GM12878 (cell line): ENCODE measurements around the gene PKDREJ. TPM values are rescaled to one million over a fixed set of nuclear protein-coding genes. Genes with fewer than 3 reads are reported as not detected.

ENCODE experiments used
- ATAC-seq: fragments of 200-7000 bp; cut with Tn5 transposase; 3 replicates; pipeline ENCODE4 v1.9.1; 2020; ENCODE audit warnings: mild to moderate bottlenecking, moderate library complexity
- BruUV-seq: library from RNA; stranded (reverse); fragments of 400-500 nt; replicated peaks from 2 replicates; lab custom pipeline; 2021; lab: Mats Ljungman, UMichigan
- CTCF ChIA-PET: fragments of 300-600 bp; sonication (Branson Sonifier 250); formaldehyde crosslinking; extraction: SDS; loops from one replicate; lab custom pipeline; 2021; ENCODE audit warnings: inconsistent platforms; lab: Yijun Ruan, JAX
- POLR2A ChIA-PET: fragments of 350-600 bp; formaldehyde crosslinking; extraction: SDS; loops from one replicate; lab custom pipeline; 2021; ENCODE audit warnings: inconsistent platforms; lab: Charles Lee
- RAD21 ChIA-PET: fragments of 300-600 bp; sonication (Branson Sonifier 250); formaldehyde crosslinking; loops from one replicate; lab custom pipeline; 2023; ENCODE audit warnings: antibody characterized with exemption; ENCODE audit not compliant: unreplicated experiment; lab: Charles Lee
- SMC1A ChIA-PET: fragments of 300-600 bp; sonication (Branson Sonifier 250); formaldehyde crosslinking; loops from one replicate; lab custom pipeline; 2023; ENCODE audit not compliant: unreplicated experiment, uncharacterized antibody; lab: Charles Lee
- DNase-seq: peaks from one replicate; pipeline ENCODE4 v3.0.0-alpha.2; 2011; ENCODE audit warnings: low read depth, low spot score
- FAIRE-seq: peaks from 3 replicates; lab custom pipeline; 2011; peaks lifted over from hg19 to GRCh38; lab: Jason Lieb, UNC
- H2AFZ ChIP-seq: 2 replicates; pipeline ENCODE4 v1.6.0; 2011; ENCODE audit warnings: low read depth, low read length, control low read depth; ENCODE audit not compliant: control insufficient read depth
- H3K27ac ChIP-seq: 2 replicates; pipeline ENCODE4 v1.5.1; 2011; ENCODE audit warnings: control low read depth; ENCODE audit not compliant: control insufficient read depth, insufficient read depth
- H3K27me3 ChIP-seq, 2 experiments: replicated peaks in 1 of 2; 2 replicates each; pipeline versions ENCODE4 v1.6.0 to v1.6.1; 2011; ENCODE audit warnings: low read length in 1 of 2; ENCODE audit not compliant: control insufficient read depth in 2 of 2, insufficient read depth in 2 of 2
- H3K36me3 ChIP-seq, 2 experiments: 2 replicates each; pipeline ENCODE4 v1.5.1; 2011; ENCODE audit warnings: low read length in 1 of 2; ENCODE audit not compliant: control insufficient read depth in 2 of 2, insufficient read depth in 2 of 2
- H3K4me1 ChIP-seq: 2 replicates; pipeline ENCODE4 v1.6.1; 2011; ENCODE audit warnings: mild to moderate bottlenecking, low read length, moderate library complexity, mixed read lengths; ENCODE audit not compliant: control insufficient read depth, insufficient read depth
- H3K4me2 ChIP-seq: 2 replicates; pipeline ENCODE4 v1.6.0; 2011; ENCODE audit warnings: control low read depth; ENCODE audit not compliant: control insufficient read depth, insufficient read depth
- H3K4me3 ChIP-seq: fragments of 200-600 bp; sonication (generic); 2 replicates; pipeline ENCODE4 v1.5.1; 2016
- H3K79me2 ChIP-seq: 2 replicates; pipeline ENCODE4 v1.6.0; 2011; ENCODE audit warnings: low read length; ENCODE audit not compliant: control insufficient read depth, insufficient read depth
- H3K9ac ChIP-seq: 2 replicates; pipeline ENCODE4 v1.8.0; 2011; ENCODE audit warnings: low read length, control low read depth, mixed read lengths; ENCODE audit not compliant: control insufficient read depth, insufficient read depth
- H3K9me3 ChIP-seq: replicated peaks from 3 replicates; pipeline ENCODE4 v1.5.1; 2011; ENCODE audit warnings: mild to moderate bottlenecking, low read length; ENCODE audit not compliant: control insufficient read depth, insufficient read depth
- H4K20me1 ChIP-seq: 2 replicates; pipeline ENCODE4 v1.6.0; 2011; ENCODE audit not compliant: control insufficient read depth, insufficient read depth
- CBFB ChIP-seq: IDR thresholded peaks from 2 replicates; pipeline ENCODE4 v1.6.1; 2016; ENCODE audit warnings: antibody characterized with exemption, low read depth
- HDGF ChIP-seq: fragments of 450-650 bp; IDR thresholded peaks from 2 replicates; pipeline ENCODE4 v1.6.1; 2016; ENCODE audit warnings: antibody characterized with exemption
- IRF5 ChIP-seq: fragments of 450-650 bp; IDR thresholded peaks from 2 replicates; pipeline ENCODE4 v1.6.1; 2017; ENCODE audit warnings: borderline replicate concordance
- JUND ChIP-seq: IDR thresholded peaks from 2 replicates; pipeline ENCODE4 v1.6.1; 2012; ENCODE audit warnings: low read depth, mild to moderate bottlenecking, low read length, improper control_type of control experiment, moderate library complexity
- MYC ChIP-seq: IDR thresholded peaks from 2 replicates; pipeline ENCODE4 v1.6.1; 2011; ENCODE audit warnings: mild to moderate bottlenecking, low read length, moderate library complexity, inconsistent platforms; ENCODE audit not compliant: insufficient read depth, insufficient replicate concordance, insufficient read length, severe bottlenecking
- NFYB ChIP-seq: IDR thresholded peaks from 2 replicates; pipeline ENCODE4 v1.6.1; 2011; ENCODE audit warnings: low read depth, mild to moderate bottlenecking, low read length, improper control_type of control experiment, moderate library complexity; ENCODE audit not compliant: insufficient read depth
- PAX5 ChIP-seq: IDR thresholded peaks from 2 replicates; pipeline ENCODE4 v1.6.1; 2011; ENCODE audit warnings: low read depth, low read length, borderline replicate concordance
- PBX3 ChIP-seq: IDR thresholded peaks from 2 replicates; pipeline ENCODE4 v1.6.1; 2011; ENCODE audit warnings: mild to moderate bottlenecking, low read depth, low read length, moderate library complexity; ENCODE audit not compliant: insufficient replicate concordance
- POLR2AphosphoS2 ChIP-seq: IDR thresholded peaks from 2 replicates; pipeline ENCODE4 v1.6.1; 2011; ENCODE audit warnings: low read depth, mild to moderate bottlenecking, low read length, improper control_type of control experiment, moderate library complexity
- RBBP5 ChIP-seq: fragments of 200-600 bp; sonication (generic); conservative IDR thresholded peaks from 2 replicates; pipeline ENCODE4 v1.6.1; 2016
- SIX5 ChIP-seq: IDR thresholded peaks from 2 replicates; pipeline ENCODE4 v1.6.1; 2011; ENCODE audit warnings: mild to moderate bottlenecking, low read depth, low read length, moderate library complexity; ENCODE audit not compliant: severe bottlenecking
- SMAD5 ChIP-seq: IDR thresholded peaks from 2 replicates; pipeline ENCODE4 v1.6.1; 2016; ENCODE audit warnings: antibody characterized with exemption, low read depth
- SREBF1 ChIP-seq: IDR thresholded peaks from 2 replicates; pipeline ENCODE4 v1.6.1; 2012; ENCODE audit warnings: mild to moderate bottlenecking, low read length
- SUPT20H ChIP-seq: IDR thresholded peaks from 2 replicates; pipeline ENCODE4 v1.6.1; 2011; ENCODE audit warnings: low read depth, mild to moderate bottlenecking, low read length, moderate library complexity, borderline replicate concordance; ENCODE audit not compliant: control insufficient read depth
- TBL1XR1 ChIP-seq: IDR thresholded peaks from 2 replicates; pipeline ENCODE4 v1.6.1; 2012; ENCODE audit warnings: low read depth, low read length, improper control_type of control experiment
- YY1 ChIP-seq: IDR thresholded peaks from 2 replicates; pipeline ENCODE4 v1.6.1; 2011; ENCODE audit warnings: low read depth, mild to moderate bottlenecking, low read length
- ZBED1 ChIP-seq: IDR thresholded peaks from 2 replicates; pipeline ENCODE4 v1.6.1; 2016; ENCODE audit warnings: borderline replicate concordance
- ZNF274 ChIP-seq: IDR thresholded peaks from one replicate; pipeline ENCODE4 v1.8.0; 2011; ENCODE audit not compliant: insufficient read length, insufficient read depth
- WGBS: methylation state at CpG from one replicate; pipeline ENCODE4 v1.1.6; 2016; ENCODE audit warnings: low lambda C conversion rate; ENCODE audit not compliant: insufficient replicate concordance, insufficient coverage; ENCODE audit errors: missing lambda C conversion rate; 5-methylcytosine and 5-hydroxymethylcytosine counted together
- in situ Hi-C: fragments of 300-500 bp; cut with MboI; formaldehyde crosslinking; loops from 9 replicates; pipeline ENCODE4 v1.14.3; 2018; ENCODE audit warnings: mixed read lengths
- intact Hi-C: fragments of 100-400 bp; cut with micrococcal nuclease; formaldehyde crosslinking; loops from one replicate; pipeline ENCODE4 v1.14.2; 2022; ENCODE audit not compliant: unreplicated experiment
- polyA plus RNA-seq, 11 experiments: library from polyadenylated mRNA; depleted of rRNA in 4 of 11; unstranded in 6 of 11; stranded (reverse) in 5 of 11; fragments of >200 nt; fragmentation: Nextera tagmentation in 4 of 11; fragmentation: Illumina TruSeq in 1 of 11; extraction: Ambion mirVana in 4 of 11; extraction: Trizol in 1 of 11; gene quantifications; 1 replicate in 1 of 11; 2 replicates in 10 of 11; pipeline versions ENCODE4 v1.2.1 to v1.2.3, GENCODE V29; 2011 to 2016; ENCODE audit warnings: inconsistent platforms in 2 of 11, missing spikeins in 2 of 11, low read depth in 1 of 11
- total RNA-seq, 4 experiments: library from RNA; depleted of rRNA in 3 of 4; stranded (reverse); fragments of >200 nt in 3 of 4; fragmentation: Illumina TruSeq in 1 of 4; extraction: Trizol in 1 of 4; gene quantifications; 2 replicates each; pipeline versions ENCODE4 v1.2.1 to v1.2.3, GENCODE V29; 2013 to 2021

The PKDREJ gene
- total and polyA plus RNA-seq, 10 of the 15 experiments (the other 5 are each of a cell fraction or from before 2014, with no cell fraction given) = 0.02 to 0.03 TPM; not detected in 8

GRCh38 chr22:46225631-46226030 is 37.5 kb downstream of the PKDREJ start:
- ChIA-PET POLR2A (no interaction called here), CTCF (no interaction called here), SMC1A (no interaction called here), RAD21 (no interaction called here)
- Histone ChIP-seq H4K20me1 (no peaks in the 10 kb centered on the region), H3K36me3 (peaks cover 0 to 2% of the 10 kb centered on the region in 2 experiments; a peak in 2 of 4 replicates), H2AFZ (no peak overlapping the region), H3K79me2 (no peaks in the 10 kb centered on the region), H3K27ac (no peak overlapping the region), H3K4me3 (no peak overlapping the region)
- ATAC-seq = no peak
- WGBS = 95% methylated on average over 7 of the region's 7 CpGs
- no peak for DNase-seq
- intact Hi-C loops = no loop called here
- TF ChIP-seq JUND (no peak), SIX5 (no peak), IRF5 (no peak), POLR2AphosphoS2 (no peak), NFYB (no peak), MYC (no peak), ZBED1 (no peak), CBFB (no peak), SUPT20H (no peak), HDGF (0 out of 2 replicates have a peak, but pooled peaks have one; percentile 42), PAX5 (no peak), PBX3 (peak; percentile 0), SMAD5 (no peak), RBBP5 (no peak), ZNF274 (no peak), TBL1XR1 (no peak), SREBF1 (no peak), YY1 (no peak)
- TF ChIP-seq, all 136 proteins: peak for 2
- no TSS peak for BruUV-seq
- H3K4me1 ChIP-seq = peaks cover 3% of the 10 kb centered on the region
- H3K4me2 ChIP-seq = no peak overlapping the region
- no peaks in the 10 kb centered on the region for H3K27me3 ChIP-seq
- H3K9ac ChIP-seq = no peak overlapping the region
- H3K9me3 ChIP-seq = no peaks in the 10 kb centered on the region; the same call in 2 of the 3 replicates
- FAIRE-seq = no peak
- in situ Hi-C loops = no loop called here
